Nephron (organoid): ENCODE data around the gene RANGAP1.
A peak's percentile ranks its signal among the peaks of the same experiment; 100 is the strongest.

ENCODE experiments used
- H3K27ac Mint-ChIP-seq, 3 experiments: 2 replicates each; pipeline ENCODE4 v1.8.0; 2020; ENCODE audit warnings: mixed read lengths in 3 of 3, mild to moderate bottlenecking in 2 of 3, moderate library complexity in 1 of 3
- H3K27me3 Mint-ChIP-seq: 2 replicates; pipeline ENCODE4 v1.8.0; 2021; ENCODE audit warnings: low read depth, mild to moderate bottlenecking, moderate library complexity, mixed read lengths
- H3K36me3 Mint-ChIP-seq: 2 replicates; pipeline ENCODE4 v1.8.0; 2020; ENCODE audit warnings: low read depth, mixed read lengths
- H3K4me1 Mint-ChIP-seq: 2 replicates; pipeline ENCODE4 v1.8.0; 2020; ENCODE audit warnings: mixed read lengths
- H3K4me3 Mint-ChIP-seq, 3 experiments: 2 replicates each; pipeline ENCODE4 v1.8.0; 2020; ENCODE audit warnings: mild to moderate bottlenecking in 3 of 3, mixed read lengths in 3 of 3, moderate library complexity in 2 of 3
- H3K9me3 Mint-ChIP-seq: 2 replicates; pipeline ENCODE4 v1.8.0; 2020; ENCODE audit warnings: mixed read lengths
- CTCF ChIP-seq, 3 experiments: fragments of 200-600 bp; sonication (generic); IDR thresholded peaks; one replicate each; pipeline ENCODE4 v1.5.0; 2021; ENCODE audit warnings: antibody characterized with exemption in 3 of 3; ENCODE audit not compliant: unreplicated experiment in 3 of 3

Gene RANGAP1

GRCh38 chr22:41249442-41249841, 36.5 kb downstream of the RANGAP1 start:
- no peaks in the 10 kb centered on the region for H3K27me3 Mint-ChIP-seq
- peaks cover 24% of the 10 kb centered on the region for H3K36me3 Mint-ChIP-seq
- no peaks in the 10 kb centered on the region for H3K9me3 Mint-ChIP-seq
- no peak for TF ChIP-seq CTCF (IDR thresholded peaks at IDR 0.05; ENCODE audit: unreplicated experiment in 3 of 3)
- no peak overlapping the region for H3K4me3 Mint-ChIP-seq
- H3K4me1 Mint-ChIP-seq, result no peaks in the 10 kb centered on the region
- no peak overlapping the region for H3K27ac Mint-ChIP-seq

- Mint-ChIP-seq H3K9me3 (no peaks in the 10 kb centered on the region), H3K27me3 (no peaks in the 10 kb centered on the region), H3K4me1 (no peaks in the 10 kb centered on the region)
These were observed 37.2 kb downstream of the RANGAP1 start for GRCh38 chr22:41248758-41249157.

GRCh38 chr22:41248314-41248713, 37.7 kb downstream of the RANGAP1 start:
- Mint-ChIP-seq H3K27me3 (no peaks in the 10 kb centered on the region), H3K9me3 (no peaks in the 10 kb centered on the region), H3K4me3 (no peak overlapping the region), H3K4me1 (no peaks in the 10 kb centered on the region), H3K36me3 (peaks cover 20% of the 10 kb centered on the region), H3K27ac (no peak overlapping the region)
- no peak for TF ChIP-seq CTCF (IDR thresholded peaks at IDR 0.05; ENCODE audit: unreplicated experiment in 3 of 3)

More at GRCh38 chr22:41248758-41249157, 37.2 kb downstream of the RANGAP1 start:
- no peak overlapping the region for H3K4me3 Mint-ChIP-seq
- peaks cover 20% of the 10 kb centered on the region for H3K36me3 Mint-ChIP-seq
- no peak for TF ChIP-seq CTCF (IDR thresholded peaks at IDR 0.05; ENCODE audit: unreplicated experiment in 3 of 3)
- no peak overlapping the region for H3K27ac Mint-ChIP-seq

GRCh38 chr22:41247703-41248102, 38.3 kb downstream of the RANGAP1 start:
- H3K27ac Mint-ChIP-seq, result peak overlapping the region in 2 of 3 experiments; percentile 69 to 77
- H3K9me3 Mint-ChIP-seq, result no peaks in the 10 kb centered on the region
- H3K4me3 Mint-ChIP-seq, result no peak overlapping the region
- H3K27me3 Mint-ChIP-seq, result no peaks in the 10 kb centered on the region
- peaks cover 20% of the 10 kb centered on the region for H3K36me3 Mint-ChIP-seq
- no peaks in the 10 kb centered on the region for H3K4me1 Mint-ChIP-seq
- no peak for TF ChIP-seq CTCF (IDR thresholded peaks at IDR 0.05; ENCODE audit: unreplicated experiment in 3 of 3)

GRCh38 chr22:41245917-41246499, 40.0 kb downstream of the RANGAP1 start:
- Mint-ChIP-seq H3K36me3 (peaks cover 16% of the 10 kb centered on the region), H3K4me3 (no peak overlapping the region), H3K27me3 (no peaks in the 10 kb centered on the region), H3K27ac (no peak overlapping the region), H3K4me1 (no peaks in the 10 kb centered on the region), H3K9me3 (no peaks in the 10 kb centered on the region)
- no peak for TF ChIP-seq CTCF (IDR thresholded peaks at IDR 0.05; ENCODE audit: unreplicated experiment in 3 of 3)

GRCh38 chr22:41243361-41243760, 42.6 kb downstream of the RANGAP1 start:
- no peak overlapping the region for H3K27ac Mint-ChIP-seq
- H3K4me1 Mint-ChIP-seq, result no peaks in the 10 kb centered on the region
- H3K9me3 Mint-ChIP-seq, result no peaks in the 10 kb centered on the region
- H3K4me3 Mint-ChIP-seq, result no peak overlapping the region
- H3K27me3 Mint-ChIP-seq, result no peaks in the 10 kb centered on the region
- no peak for TF ChIP-seq CTCF (IDR thresholded peaks at IDR 0.05; ENCODE audit: unreplicated experiment in 3 of 3)
- H3K36me3 Mint-ChIP-seq, result peaks cover 10% of the 10 kb centered on the region
